Measurements from ENCODE around the gene DUSP22. TPM values are rescaled to one million over a fixed set of nuclear protein-coding genes. Genes with fewer than 3 reads are reported as not detected.

DUSP22 gene
- total and polyA plus RNA-seq, 2 donors, result 17.9 to 54.2 TPM

DNA sequence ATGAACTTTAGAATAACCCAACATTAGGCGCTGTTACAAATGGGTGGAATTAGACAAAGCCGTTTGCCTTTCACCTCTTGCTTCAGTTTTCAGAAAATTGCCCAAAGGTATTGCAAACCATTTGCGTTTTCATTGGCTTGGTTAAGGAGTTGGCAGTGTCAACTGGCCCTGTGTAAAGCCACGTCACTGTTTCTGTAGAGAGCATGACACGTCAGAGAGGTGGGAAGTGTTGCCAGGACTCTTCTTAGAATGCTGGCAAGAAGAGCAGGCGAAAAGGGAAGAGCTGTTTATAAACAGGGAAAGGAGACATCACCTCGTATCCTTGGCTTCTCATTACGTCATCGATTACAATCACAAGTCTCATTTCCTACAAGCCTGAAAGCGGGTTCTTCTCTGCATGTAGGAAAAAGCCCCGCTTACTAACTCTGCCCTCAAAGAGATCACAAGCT lies 95.0 kb downstream of the DUSP22 start:
- no peak overlapping the region for H3K4me3 ChIP-seq (ENCODE audit: low read length in 2 of 2)
- H3K27ac ChIP-seq (ENCODE audit: low read depth in 1 of 2, low read length in 1 of 2), result no peak overlapping the region
- no peaks in the 10 kb centered on the region for H3K9me3 ChIP-seq (ENCODE audit: control insufficient read depth in 2 of 2, insufficient read depth in 1 of 2, low read length in 1 of 2)
- peaks cover 32 to 79% of the 10 kb centered on the region in 2 donors for H3K27me3 ChIP-seq (ENCODE audit: control insufficient read depth in 2 of 2, insufficient read depth in 1 of 2, low read length in 1 of 2)
- no peak for DNase-seq (ENCODE audit: low read depth in 6 of 9, low spot score in 9 of 9)
- WGBS, result 89% methylated on average over 11 of the region's 11 CpGs
- no peaks in the 10 kb centered on the region for H3K36me3 ChIP-seq (ENCODE audit: control insufficient read depth in 2 of 2, insufficient read depth in 2 of 2, low read length in 1 of 2)
- H3K4me1 ChIP-seq (ENCODE audit: control insufficient read depth in 2 of 2, insufficient read depth in 2 of 2, low read length in 2 of 2), result peaks cover 0 to 4% of the 10 kb centered on the region in 2 donors

DNA sequence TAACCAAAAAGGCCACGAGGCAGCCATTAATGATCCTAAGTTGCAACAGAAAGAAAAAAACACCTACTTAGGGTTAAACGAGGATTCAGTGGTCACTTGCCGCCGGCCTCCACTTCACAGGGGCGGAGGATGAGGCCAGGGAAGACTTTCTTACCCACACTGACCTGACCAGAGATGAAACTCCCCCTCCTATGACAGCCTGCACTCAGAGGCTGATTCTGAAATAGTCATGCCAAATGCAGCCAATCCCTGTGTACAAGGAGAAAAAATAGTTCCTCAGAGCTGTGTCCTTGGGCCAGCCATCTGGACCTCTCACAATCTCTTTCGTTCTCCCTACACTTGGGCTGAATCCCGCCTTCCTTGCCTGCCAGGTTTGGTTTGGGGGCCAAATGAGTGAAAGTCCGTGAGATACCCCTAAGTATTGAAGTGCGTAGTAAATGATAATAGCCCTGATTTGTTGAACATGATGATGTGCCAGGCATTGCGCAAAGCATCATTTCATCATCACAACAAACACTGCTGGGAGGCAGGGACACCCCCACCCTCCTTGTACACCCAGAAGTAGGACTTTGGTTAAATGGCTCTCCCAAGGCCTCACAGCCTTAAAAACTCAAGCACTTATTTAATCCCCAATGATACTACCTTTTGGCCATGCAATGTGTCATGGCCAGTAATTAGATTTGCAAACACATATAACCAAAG lies 96.1 kb downstream of the DUSP22 start:
- H3K9me3 ChIP-seq (ENCODE audit: control insufficient read depth in 2 of 2, insufficient read depth in 1 of 2, low read length in 1 of 2), result no peaks in the 10 kb centered on the region
- H3K4me1 ChIP-seq (ENCODE audit: control insufficient read depth in 2 of 2, insufficient read depth in 2 of 2, low read length in 2 of 2), result peaks cover 0 to 4% of the 10 kb centered on the region in 2 donors
- no peak for DNase-seq (ENCODE audit: low read depth in 6 of 9, low spot score in 9 of 9)
- no peaks in the 10 kb centered on the region for H3K36me3 ChIP-seq (ENCODE audit: control insufficient read depth in 2 of 2, insufficient read depth in 2 of 2, low read length in 1 of 2)
- no peak overlapping the region for H3K27ac ChIP-seq (ENCODE audit: low read depth in 1 of 2, low read length in 1 of 2)
- H3K27me3 ChIP-seq (ENCODE audit: control insufficient read depth in 2 of 2, insufficient read depth in 1 of 2, low read length in 1 of 2), result peaks cover 42 to 86% of the 10 kb centered on the region in 2 donors
- WGBS, result 92% methylated on average over 10 of the region's 10 CpGs
- H3K4me3 ChIP-seq (ENCODE audit: low read length in 2 of 2), result no peak overlapping the region

DNA sequence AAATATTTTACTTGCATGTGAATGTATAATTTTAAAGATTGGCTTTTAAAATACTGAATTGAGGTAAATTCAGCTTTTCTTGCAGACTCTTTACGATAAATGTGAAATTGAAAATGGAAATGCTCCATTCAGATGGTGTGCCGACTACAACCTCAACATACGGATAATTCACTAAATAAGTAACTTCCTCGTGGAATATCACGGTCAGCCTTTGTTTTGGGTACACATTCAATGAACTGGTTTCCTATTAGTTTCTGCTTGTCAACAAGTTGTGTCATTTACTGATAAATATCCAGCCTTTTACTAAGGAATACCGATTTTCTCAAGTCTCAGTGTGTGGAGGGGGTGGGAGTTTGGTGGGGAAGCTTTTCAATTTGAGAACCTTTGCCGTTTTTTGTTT lies 96.9 kb downstream of the DUSP22 start:
- DNase-seq (ENCODE audit: low read depth in 6 of 9, low spot score in 9 of 9), result no peak
- peaks cover 50 to 92% of the 10 kb centered on the region in 2 donors for H3K27me3 ChIP-seq (ENCODE audit: control insufficient read depth in 2 of 2, insufficient read depth in 1 of 2, low read length in 1 of 2)
- H3K4me1 ChIP-seq (ENCODE audit: control insufficient read depth in 2 of 2, insufficient read depth in 2 of 2, low read length in 2 of 2), result peaks cover 0 to 10% of the 10 kb centered on the region in 2 donors
- WGBS, result 90% methylated on average over 7 of the region's 7 CpGs
- H3K27ac ChIP-seq (ENCODE audit: low read depth in 1 of 2, low read length in 1 of 2), result no peak overlapping the region
- H3K36me3 ChIP-seq (ENCODE audit: control insufficient read depth in 2 of 2, insufficient read depth in 2 of 2, low read length in 1 of 2), result no peaks in the 10 kb centered on the region
- no peak overlapping the region for H3K4me3 ChIP-seq (ENCODE audit: low read length in 2 of 2)
- no peaks in the 10 kb centered on the region for H3K9me3 ChIP-seq (ENCODE audit: control insufficient read depth in 2 of 2, insufficient read depth in 1 of 2, low read length in 1 of 2)

- peaks cover 54 to 92% of the 10 kb centered on the region in 2 donors for H3K27me3 ChIP-seq (ENCODE audit: control insufficient read depth in 2 of 2, insufficient read depth in 1 of 2, low read length in 1 of 2)
- H3K4me1 ChIP-seq (ENCODE audit: control insufficient read depth in 2 of 2, insufficient read depth in 2 of 2, low read length in 2 of 2), result peaks cover 0 to 10% of the 10 kb centered on the region in 2 donors
- 56% methylated on average over 8 of the region's 8 CpGs for WGBS
- H3K9me3 ChIP-seq (ENCODE audit: control insufficient read depth in 2 of 2, insufficient read depth in 1 of 2, low read length in 1 of 2), result no peaks in the 10 kb centered on the region
- H3K36me3 ChIP-seq (ENCODE audit: control insufficient read depth in 2 of 2, insufficient read depth in 2 of 2, low read length in 1 of 2), result no peaks in the 10 kb centered on the region
- peak in 1 of 9 donors; percentile 47 for DNase-seq (ENCODE audit: low read depth in 6 of 9, low spot score in 9 of 9)
- H3K4me3 ChIP-seq (ENCODE audit: low read length in 2 of 2), result no peak overlapping the region
- H3K27ac ChIP-seq (ENCODE audit: low read depth in 1 of 2, low read length in 1 of 2), result no peak overlapping the region
Measured at GRCh38 chr6:389622-390021, 97.3 kb downstream of the DUSP22 start.

DNA sequence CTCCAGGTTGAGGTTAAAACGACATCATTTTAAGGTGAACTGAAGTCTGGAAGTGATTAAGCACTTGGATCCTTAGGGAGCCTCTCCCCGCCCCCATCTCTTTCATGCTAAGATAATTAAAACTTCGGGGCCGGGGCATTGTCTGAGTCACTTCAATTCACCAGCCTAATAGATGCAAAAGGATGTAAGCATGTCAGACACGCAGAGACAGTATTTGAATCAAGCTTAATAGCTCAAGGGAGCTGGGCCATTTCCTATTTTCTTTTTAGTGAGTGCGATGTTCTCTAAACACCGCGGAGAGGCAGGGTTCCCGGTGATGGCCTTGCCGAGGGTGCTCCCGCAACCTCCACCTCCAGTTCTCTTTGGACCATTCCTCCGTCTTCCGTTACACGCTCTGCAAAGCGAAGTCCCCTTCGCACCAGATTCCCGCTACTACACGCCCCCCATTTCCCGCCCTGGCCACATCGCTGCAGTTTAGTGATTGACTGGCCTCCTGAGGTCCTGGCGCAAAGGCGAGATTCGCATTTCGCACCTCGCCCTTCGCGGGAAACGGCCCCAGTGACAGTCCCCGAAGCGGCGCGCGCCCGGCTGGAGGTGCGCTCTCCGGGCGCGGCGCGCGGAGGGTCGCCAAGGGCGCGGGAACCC lies 98.7 kb downstream of the DUSP22 start:
- Histone ChIP-seq H3K9me3 (ENCODE audit: control insufficient read depth in 2 of 2, insufficient read depth in 1 of 2, low read length in 1 of 2) (no peaks in the 10 kb centered on the region), H3K27ac (ENCODE audit: low read depth in 1 of 2, low read length in 1 of 2) (peak overlapping the region in 1 of 2 donors; percentile 11), H3K27me3 (ENCODE audit: control insufficient read depth in 2 of 2, insufficient read depth in 1 of 2, low read length in 1 of 2) (peaks cover 60 to 93% of the 10 kb centered on the region in 2 donors), H3K4me3 (ENCODE audit: low read length in 2 of 2) (peak overlapping the region; percentile 13 to 47), H3K36me3 (ENCODE audit: control insufficient read depth in 2 of 2, insufficient read depth in 2 of 2, low read length in 1 of 2) (no peaks in the 10 kb centered on the region), H3K4me1 (ENCODE audit: control insufficient read depth in 2 of 2, insufficient read depth in 2 of 2, low read length in 2 of 2) (peaks cover 0 to 10% of the 10 kb centered on the region in 2 donors)
- no peak for DNase-seq (ENCODE audit: low read depth in 6 of 9, low spot score in 9 of 9)
- 2% methylated on average over 44 of the region's 44 CpGs for WGBS

GRCh38 chr6:391559-392440 lies 99.5 kb downstream of the DUSP22 start, which contains the start of gene IRF4:
TSS of gene IRF4 (plus strand) at chr6:391752. CDS start at chr6:393153, 1,401 bp downstream.
- H3K27ac ChIP-seq (ENCODE audit: low read depth in 1 of 2, low read length in 1 of 2), result peak within 1 kb of the TSS in 1 of 2 donors; percentile 11
- peak within 1 kb of the TSS; percentile 40 to 47 for H3K4me3 ChIP-seq (ENCODE audit: low read length in 2 of 2)
- H3K27me3 ChIP-seq (ENCODE audit: control insufficient read depth in 2 of 2, insufficient read depth in 1 of 2, low read length in 1 of 2), result peaks cover 60 to 88% of the 10 kb centered on the region in 2 donors
- H3K4me1 ChIP-seq (ENCODE audit: control insufficient read depth in 2 of 2, insufficient read depth in 2 of 2, low read length in 2 of 2), result peaks cover 0 to 10% of the 10 kb centered on the region in 2 donors
- no peak for DNase-seq (ENCODE audit: low read depth in 6 of 9, low spot score in 9 of 9)
- 2% methylated on average over 82 of the region's 82 CpGs for WGBS
- no peaks in the 10 kb centered on the region for H3K36me3 ChIP-seq (ENCODE audit: control insufficient read depth in 2 of 2, insufficient read depth in 2 of 2, low read length in 1 of 2)
- H3K9me3 ChIP-seq (ENCODE audit: control insufficient read depth in 2 of 2, insufficient read depth in 1 of 2, low read length in 1 of 2), result no peaks in the 10 kb centered on the region

- 3% methylated on average over 108 of the region's 108 CpGs for WGBS
- peaks cover 0 to 10% of the 10 kb centered on the region in 2 donors for H3K4me1 ChIP-seq (ENCODE audit: control insufficient read depth in 2 of 2, insufficient read depth in 2 of 2, low read length in 2 of 2)
- DNase-seq (ENCODE audit: low read depth in 6 of 9, low spot score in 9 of 9), result no peak
- peaks cover 0 to 3% of the 10 kb centered on the region in 2 donors for H3K36me3 ChIP-seq (ENCODE audit: control insufficient read depth in 2 of 2, insufficient read depth in 2 of 2, low read length in 1 of 2)
- no peaks in the 10 kb centered on the region for H3K9me3 ChIP-seq (ENCODE audit: control insufficient read depth in 2 of 2, insufficient read depth in 1 of 2, low read length in 1 of 2)
- H3K4me3 ChIP-seq (ENCODE audit: low read length in 2 of 2), result peak overlapping the region; percentile 40 to 47
- H3K27me3 ChIP-seq (ENCODE audit: control insufficient read depth in 2 of 2, insufficient read depth in 1 of 2, low read length in 1 of 2), result peaks cover 63 to 86% of the 10 kb centered on the region in 2 donors
- no peak overlapping the region for H3K27ac ChIP-seq (ENCODE audit: low read depth in 1 of 2, low read length in 1 of 2)
Measured at GRCh38 chr6:392441-393390, 100.4 kb downstream of the DUSP22 start.
